ENCODE measurements around the gene MXD1.
"Not testable (repeated sequence)": the region's sequence is repeated elsewhere in the genome, so short reads cannot be mapped to it uniquely, and the experiment has no call there.

The MXD1 gene, protein sequence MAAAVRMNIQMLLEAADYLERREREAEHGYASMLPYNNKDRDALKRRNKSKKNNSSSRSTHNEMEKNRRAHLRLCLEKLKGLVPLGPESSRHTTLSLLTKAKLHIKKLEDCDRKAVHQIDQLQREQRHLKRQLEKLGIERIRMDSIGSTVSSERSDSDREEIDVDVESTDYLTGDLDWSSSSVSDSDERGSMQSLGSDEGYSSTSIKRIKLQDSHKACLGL

DNA sequence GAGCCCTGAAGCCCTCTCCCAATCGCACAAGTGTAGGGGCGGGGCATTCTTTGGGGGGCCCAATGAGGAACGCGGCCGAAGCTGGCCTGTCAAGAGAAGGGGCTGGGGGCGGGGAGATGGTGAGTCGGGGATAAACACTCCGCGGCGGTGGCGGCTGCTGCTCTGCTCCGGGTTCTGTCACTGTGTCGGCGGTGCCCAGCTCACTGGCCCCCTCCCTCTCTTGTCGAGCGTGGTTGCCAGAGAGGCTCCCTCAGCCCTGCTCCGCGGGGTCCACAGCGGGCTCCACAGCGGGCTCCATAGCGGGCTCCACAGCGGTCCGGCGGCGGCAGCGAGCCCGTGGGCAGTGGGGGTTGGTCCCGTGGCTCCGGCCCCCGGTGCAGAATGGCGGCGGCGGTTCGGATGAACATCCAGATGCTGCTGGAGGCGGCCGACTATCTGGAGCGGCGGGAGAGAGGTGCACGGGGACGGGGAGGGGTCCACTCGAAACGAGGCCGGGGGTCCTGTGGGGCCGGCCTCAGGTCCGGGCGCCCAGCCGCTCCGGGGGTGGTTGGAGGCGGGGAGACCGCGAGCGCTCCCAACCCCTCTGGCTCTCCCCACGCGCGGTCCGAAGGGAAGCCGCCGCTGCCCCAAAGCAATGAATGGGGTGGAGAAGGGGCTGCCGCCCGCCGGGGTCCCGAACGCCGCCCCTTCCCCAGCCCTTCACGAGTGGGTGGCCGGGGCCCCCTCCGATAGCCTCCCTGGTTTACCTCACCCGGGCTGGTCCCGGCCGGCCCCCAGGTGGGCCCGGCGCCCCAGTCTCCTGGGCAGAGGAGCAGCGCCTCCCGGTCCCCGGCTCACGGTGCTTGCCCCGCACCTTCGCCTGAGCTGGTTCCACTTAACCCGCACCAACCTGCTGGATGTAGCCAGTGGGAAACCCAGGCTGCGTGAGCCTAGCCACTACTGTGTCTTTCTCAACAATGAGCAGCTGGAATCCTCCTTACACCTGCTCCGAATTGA lies at the start of gene MXD1:
TSS of gene MXD1 (plus strand) at position 160 of the 996 bp plus-strand sequence. CDS start at position 382, 222 bp downstream.
- DNase-seq = peak; percentile 98

DNA sequence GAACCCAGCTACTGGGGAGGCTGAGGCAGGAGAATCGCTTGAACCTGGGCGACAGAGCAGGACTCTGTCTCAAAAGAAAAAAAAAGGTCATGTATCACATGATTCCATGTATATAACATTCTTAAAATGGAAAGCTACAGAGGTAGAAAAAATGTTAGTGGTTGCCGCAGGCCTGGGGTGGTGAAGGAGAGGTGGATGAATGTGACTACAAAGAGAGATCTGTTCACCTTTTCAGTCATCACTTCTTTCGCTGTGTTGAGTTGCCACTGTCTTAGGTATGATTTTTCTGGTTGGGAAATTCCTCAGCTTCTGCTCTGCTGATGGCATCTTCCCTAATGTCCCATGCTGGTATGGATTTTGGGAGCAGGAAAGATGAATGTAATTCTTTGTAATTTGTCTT lies 26.5 kb upstream of the MXD1 start:
- no peak for DNase-seq

DNA sequence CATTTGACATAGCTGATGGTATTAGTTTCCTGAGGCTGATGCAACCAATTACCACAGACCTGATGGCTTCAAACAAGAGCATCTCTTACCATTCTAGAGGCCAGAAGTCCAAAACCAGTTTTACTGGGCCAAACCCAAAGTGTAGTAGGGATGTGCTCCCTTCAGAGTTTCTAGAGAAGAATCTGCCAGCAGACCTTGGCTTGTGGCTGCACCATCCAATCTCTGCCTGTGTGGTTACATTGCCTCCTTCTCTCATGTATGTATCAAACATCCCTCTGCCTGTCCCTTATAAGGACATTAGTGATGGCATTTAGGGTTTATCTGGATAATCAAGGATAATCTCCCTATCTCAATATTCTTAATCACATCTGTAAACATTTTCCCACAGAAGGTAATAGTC lies 25.6 kb upstream of the MXD1 start:
- no peak for DNase-seq

DNA sequence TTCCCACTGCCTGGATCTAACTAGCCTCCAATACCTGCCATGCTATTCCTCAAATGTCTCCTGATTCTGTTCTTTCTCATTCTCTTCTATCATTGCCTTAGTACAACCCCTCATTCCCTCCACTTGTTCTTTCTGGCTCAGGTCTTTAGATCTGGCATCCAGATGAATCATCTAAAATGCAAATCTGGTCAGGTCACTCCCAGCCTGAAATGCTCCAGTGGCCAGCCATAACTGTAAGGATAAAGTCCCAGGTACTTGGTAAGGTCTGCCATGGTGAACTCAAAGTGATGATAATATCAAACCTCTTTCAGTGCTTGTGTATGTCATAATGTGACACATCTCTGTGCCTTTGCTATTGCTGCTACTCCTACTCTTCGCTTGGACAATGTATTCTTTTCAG lies 24.0 kb upstream of the MXD1 start:
- DNase-seq = no peak

DNA sequence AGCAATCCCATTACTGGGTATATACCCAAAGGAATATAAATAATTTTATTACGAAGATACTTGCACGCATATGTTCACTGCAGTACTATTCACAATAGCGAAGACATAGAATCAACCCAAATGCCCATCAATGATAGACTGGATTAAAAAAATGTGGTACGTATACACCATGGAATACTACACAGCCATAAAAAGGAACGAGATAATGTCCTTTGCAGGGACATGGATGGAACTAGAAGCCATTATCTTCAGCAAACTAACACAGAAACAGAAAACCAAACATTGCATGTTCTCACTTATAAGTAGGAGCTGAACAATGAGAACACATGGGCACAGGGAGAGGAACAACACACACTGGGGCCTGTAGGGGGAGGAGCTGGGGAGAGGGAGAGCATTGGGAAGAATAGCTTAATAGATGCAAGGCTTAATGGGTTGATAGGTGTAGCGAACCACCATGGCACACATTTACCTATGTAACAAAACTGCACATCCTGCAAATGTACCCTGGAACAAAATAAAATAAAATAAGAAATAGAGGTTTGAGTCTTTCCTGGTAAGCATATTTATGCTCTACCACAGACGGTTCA lies 22.0 kb upstream of the MXD1 start:
- DNase-seq = not testable (repeated sequence)

DNA sequence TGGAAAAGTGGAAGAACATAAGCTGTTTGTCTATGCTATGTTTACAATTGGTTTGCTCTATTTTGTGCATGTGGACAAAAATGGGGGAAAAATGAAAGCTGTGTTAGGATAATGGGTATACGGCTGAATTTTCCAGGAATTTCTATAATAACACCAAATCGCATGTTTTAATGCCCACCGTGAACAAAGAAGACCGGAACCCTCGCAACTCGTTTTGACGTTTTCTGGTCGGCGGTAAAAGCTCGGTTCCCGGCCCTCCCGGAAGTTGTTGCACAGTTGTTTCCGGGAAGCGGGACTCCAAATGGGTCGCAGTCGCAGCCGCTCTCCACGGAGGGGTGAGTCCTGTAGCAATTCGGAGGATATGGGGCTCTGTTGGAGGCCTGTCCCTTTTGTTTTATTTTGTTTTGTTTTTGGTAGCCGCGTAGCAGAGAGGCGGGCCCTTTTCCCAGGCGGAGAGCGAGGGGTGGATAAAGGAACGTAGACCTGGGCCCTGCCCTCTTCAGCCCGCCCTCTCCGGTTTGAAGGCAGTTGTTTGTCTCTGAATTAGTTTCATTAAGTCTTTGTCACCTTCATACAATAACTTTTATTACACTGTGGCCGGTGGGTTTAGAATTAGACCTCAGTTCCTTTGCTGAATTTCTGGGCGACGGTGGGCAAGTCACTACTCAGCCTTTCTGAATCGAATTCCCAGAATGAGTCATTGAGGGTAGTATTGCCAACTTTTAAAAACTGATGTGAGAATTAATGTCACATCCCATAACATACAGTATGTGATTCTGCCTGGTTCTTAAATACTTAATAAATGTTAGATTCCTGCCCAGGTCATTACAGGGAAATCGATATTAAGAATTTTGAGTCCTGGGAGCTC lies 21.0 kb upstream of the MXD1 start, which contains the start of gene SNRNP27:
TSS of gene SNRNP27 (plus strand) at position 273 of the 868 bp plus-strand sequence. CDS start at position 302, 29 bp downstream.
- DNase-seq = peak; percentile 86

DNA sequence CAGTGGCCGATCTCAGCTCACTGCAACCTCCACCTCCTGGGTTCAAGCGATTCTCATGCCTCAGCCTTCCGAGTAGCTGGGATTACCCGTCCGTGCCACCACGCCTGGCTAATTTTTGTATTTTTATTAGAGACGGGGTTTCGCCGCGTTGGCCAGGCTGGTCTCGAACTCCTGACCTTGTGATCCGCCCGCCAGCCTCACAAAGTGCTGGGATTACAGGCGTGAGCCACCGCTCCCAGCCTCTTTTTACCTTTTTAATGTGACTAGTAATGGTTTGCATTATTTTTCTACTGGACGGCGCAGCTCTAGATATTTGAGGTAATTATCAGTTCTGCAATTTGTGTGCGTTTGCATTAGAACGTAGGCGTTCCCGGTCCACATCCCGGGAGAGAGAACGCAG lies 20.2 kb upstream of the MXD1 start:
- DNase-seq = not testable (repeated sequence)

DNA sequence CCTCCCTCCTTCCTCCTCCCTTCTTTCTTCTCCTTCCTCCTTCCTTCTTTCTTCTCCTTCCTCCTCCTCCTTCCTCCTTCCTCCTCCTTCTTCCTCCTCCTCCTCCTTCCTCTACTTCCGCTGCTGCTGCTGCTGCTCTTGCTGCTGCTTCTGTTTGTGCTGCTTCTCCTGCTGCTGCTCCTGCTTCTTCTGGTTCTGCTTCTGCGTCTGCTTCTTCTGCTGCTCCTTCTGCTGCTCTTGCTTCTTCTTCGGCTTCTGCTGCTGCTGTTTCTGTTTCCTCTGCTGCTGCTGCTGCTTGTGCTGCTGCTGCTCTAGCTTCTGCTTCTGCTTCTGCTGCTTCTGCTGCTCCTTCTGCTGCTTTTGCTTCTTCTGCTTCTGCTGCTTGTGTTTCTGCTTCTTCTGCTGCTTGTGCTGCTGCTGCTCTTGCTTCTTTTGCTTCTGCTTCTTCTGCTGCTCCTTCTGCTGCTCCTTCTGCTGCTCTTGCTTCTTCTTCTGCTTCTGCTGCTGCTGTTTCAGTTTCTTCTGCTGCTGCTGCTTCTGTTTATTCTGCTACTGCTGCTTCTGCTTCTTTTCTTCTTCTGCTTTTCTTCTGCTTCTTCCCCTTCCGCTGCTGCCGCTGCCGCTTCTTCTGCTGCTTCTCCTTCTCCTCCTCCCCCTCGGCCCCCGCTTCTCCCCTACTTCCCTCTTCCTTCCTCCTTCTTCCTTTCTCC lies 12.5 kb upstream of the MXD1 start:
- DNase-seq = no peak

DNA sequence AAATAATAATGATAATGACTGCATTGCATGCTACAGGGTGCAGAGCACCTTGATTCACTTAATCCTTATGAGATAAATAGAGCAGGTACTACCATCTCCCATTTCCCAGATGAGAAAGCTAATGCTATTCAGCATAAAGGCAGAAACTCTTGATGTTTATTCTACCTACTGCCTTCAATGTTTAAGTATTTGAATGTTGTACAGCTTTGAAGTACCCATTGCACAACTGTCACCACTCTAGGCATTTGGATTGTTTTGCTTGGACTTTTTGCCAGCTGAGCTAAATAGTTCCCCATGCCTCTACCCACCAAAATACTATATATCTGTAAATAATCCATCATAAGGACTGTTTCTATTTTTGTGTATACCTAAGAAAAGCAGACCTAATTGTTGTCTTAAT lies 7.7 kb upstream of the MXD1 start:
- DNase-seq = no peak

DNA sequence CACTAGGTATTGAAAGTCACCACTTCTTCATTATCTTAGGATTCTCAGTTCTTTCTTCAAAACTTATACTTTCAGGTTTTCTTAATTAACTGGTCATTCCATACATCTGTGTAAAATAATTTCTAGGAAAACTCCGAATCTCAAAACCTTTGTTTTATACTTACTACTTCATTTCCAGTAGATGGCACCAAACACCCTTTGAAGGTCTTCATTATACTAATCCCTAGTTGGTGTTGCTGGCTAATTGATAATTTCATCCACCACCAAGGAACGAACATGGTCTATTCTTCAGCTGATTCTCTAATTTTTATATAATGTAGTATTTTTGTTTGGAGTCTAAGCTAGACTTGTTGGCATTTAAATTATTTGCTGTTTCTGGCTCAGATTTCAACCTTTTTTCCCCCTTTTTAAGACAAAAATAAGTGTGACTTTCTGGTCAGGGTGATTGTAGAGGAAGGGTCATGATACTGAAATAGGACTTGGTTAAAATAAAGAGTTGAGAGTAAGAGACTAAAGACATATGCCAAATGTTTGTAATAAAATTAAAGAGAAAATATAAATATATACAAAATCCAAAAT lies 2.8 kb upstream of the MXD1 start:
- no peak for DNase-seq

DNA sequence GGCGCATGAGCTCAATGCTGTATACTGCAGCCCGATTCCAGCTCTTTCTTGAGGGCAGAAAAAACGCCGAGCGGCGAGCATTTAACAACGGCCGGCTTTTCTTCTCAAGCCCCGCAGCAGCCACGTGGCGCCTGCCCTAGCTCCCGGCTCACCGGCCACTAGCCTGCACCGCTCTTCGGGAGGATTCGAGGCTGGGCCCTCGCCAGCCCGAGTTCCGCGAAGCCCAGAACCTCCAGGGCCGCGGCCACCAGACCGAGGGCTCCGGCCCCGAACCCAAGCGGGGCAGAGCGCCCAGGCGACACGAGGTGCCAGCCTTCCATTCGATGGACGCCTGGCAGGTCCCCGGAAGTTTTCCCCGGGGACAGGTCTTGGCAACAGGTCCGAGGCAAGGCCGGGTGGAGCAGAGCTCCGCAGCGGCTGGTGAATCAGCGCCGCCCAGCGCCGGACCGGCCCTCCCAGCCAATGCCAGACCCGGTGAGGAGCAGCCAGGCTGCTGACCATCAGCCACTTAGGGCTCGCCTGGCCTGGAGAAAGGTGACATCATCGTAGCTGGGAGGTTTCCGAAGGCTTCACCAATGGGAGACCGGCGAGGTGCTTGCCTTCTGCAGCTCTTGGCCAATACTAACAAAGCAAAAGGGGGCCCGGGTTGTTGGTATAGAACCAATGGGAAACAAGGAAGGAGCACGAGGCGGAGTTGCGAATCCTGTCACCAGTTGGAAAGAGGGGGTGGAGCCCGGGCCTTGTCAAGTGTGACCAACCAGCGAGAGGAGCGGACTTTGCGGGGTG lies 552 bp upstream of the MXD1 start:
- no peak for DNase-seq

DNA sequence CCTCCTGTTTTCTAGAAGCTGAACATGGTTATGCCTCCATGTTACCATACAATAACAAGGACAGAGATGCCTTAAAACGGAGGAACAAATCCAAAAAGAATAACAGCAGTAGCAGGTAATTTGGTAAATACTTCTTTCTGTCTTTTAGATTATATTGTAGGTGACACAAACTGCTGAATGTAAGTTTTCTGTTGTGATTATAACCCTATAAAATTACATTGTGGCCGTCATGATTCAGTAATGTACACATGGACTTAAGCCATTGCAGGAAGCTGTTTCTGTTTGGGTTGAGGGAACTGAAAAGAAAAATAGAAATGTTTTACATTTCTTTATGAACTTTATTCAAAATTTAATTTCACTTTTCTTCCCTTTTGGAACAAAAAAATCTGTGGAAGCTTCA lies 1.2 kb downstream of the MXD1 start:
- DNase-seq = no peak

DNA sequence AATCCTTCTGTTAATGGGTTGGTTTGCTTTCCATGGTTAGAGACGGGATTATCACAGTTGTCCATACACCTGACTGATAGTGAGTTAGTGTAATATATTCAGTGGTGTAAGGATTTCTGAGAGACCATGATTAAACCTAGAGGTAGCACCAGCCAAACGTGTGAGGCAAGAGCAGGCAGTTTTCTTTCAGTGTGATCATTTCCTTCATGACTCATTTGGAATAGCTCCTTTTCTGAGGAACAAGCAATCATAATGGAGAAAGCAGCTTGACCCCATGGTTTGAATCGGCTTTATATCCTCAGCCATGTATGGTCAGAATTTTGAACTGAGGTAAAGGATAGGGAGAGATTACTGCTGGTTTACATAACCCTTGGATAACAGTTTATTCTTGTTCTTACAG lies 2.9 kb downstream of the MXD1 start:
- DNase-seq = no peak

DNA sequence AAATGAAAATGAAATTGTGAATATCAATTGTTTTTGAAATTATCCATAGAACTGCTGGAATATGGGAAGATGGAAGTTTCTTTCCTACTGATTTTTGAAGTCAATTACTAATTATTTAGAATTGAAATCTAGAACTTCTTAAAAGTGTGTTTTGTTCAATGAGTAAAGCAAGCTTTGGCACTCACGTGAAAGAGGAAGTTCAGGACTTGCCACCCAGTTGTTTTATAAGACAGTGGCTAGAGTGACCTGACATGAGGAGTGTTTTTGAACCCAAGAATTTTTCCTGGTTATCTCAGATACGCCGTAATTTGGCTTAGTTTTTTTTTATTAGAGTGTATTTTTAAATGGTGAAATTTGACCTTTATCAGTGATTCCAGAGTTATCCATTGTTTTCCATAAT lies 3.5 kb downstream of the MXD1 start:
- DNase-seq = no peak

DNA sequence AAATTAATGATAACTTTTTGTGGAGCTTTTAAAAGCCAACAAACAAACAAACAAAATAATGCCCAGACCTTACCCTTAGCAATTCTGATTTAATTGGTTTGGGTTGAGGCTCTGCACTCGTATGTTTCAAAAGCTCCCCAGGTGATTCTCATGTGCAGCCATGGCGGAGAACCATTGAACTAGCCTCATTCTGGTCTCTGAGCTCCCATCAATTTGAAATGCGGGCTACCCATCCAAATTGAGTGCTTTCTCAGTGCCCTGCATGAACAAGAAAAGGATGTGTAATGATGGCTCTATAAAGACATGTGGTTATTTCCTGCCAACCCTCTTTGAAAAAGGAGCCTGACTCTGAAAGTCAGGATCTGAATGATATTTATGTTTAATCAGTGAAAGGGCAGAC lies 8.2 kb downstream of the MXD1 start:
- DNase-seq = no peak

DNA sequence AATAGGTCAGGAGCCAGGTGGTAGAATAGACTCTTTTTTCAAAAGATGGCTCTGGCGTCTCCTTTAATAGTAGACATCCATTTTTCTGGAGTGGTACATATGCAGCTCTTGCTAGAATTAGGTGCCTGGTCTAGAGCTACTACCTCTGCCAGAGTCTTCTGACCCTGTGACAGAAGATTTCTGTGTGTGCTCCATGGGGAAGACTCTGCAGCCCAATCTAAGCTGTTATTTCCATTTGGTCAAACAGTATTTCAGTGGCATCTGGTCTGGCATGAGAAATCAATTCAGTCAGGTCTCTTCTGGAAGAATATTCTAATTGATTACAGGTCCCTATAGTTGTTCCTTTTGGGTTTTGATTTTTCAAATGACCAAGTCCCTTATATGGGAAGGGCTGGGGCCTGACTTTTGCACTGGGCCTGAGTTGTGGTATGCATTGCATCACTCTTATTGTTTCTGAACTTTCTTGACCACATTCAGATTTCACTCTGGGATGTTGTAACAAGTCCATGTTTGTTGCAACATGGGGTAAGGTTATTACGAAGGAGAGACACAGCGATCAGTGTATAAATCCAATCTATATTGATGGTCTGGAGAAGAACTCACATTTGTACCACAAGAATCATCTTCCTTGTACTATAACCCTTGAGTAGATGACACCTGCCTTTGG lies 12.1 kb downstream of the MXD1 start:
- DNase-seq = no peak

DNA sequence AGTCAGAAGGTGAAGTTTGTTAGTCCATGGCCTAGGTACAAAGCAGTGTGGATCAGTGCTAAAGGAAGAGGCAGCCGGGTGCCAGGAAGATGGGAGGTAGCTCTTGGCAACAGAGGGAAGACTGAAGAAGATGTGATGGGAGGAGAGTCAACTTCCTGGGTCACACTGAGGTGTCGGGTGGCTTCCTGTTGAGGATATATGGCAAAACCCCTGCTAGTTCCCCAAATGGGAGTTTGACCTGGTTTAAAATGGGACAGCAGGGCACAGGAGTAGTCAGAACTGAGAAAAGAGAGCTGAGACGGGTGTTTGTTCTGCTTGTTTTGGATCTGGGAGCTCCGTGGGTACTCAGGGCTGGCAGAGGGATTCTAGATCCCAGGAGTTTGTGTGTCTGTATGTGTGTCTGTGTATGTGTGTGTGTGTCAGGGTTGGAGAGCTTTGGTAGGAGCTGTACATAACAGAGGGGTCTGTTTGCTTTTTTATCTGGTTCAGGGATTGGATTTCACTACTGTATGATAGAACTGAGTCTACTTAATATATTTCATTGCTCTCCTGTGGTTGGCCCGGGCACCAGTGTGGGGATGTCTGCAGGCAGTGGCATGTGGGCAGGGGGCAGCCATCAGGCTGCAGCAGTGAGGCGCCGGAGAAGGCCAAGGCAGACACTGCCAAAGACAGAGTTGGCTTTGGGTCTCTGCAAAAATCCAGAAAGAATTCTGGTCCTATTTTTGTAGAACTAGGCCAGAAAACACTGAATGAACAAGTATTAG lies 17.1 kb downstream of the MXD1 start:
- DNase-seq = no peak

DNA sequence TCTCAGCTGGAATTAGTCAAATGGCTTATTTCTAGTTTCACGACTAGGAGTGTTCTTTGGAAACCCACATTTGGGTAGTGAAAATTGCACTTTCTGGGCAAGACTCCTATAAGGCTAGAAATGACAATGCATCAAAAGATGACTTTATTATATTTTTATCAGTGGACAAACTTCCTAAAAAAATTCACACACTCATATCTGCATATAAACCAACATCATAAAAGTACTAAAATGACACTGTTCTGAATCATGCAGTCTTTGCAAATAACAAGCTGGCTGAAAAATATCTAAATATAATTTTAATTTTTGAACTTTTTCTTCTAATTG lies 17.6 kb downstream of the MXD1 start:
- no peak for DNase-seq

DNA sequence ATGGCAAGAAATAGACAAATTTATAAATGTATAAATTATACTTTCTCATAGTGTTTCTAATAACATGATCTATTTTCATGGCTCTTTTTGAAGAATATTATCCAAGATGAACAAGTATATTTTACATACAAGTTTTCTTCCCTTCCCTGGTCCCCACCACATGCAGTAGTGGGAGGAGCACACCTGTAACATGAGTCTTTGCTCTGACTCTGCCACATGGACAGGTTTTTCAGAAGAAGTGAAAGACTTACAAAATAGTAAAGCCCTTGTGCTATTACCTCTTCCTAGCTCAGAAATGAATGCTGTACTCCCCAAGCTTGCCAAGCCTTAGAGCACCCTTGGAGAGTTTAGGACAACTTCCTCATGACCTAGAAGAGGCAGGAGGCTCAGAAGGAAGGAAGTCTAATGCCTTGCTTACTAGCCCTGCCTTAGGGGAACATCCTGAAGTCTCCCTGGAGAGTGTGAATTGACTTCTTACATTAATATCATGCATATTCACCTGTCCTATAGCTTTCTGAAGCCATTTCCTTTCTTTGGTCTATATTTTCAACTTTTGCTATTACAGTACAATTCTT lies 18.4 kb downstream of the MXD1 start:
- DNase-seq = no peak

Measured in activated T-cell treated with anti-CD3 and anti-CD28 coated beads, Interleukin-2, amount 50 U/mL, for 1 hour (primary cell).